Activated T-helper 9 cell treated with anti-CD3 and anti-CD28 coated beads, Interleukin-2, amount 50 U/mL, for 16 hours (primary cell): ENCODE measurements around the gene PRR35.
A peak's percentile ranks its signal among the peaks of the same experiment; 100 is the strongest.

ENCODE experiments used
- DNase-seq: peaks from one replicate; pipeline ENCODE4 v3.0.0-alpha.2; 2020; ENCODE audit warnings: low read depth

PRR35 gene

DNA sequence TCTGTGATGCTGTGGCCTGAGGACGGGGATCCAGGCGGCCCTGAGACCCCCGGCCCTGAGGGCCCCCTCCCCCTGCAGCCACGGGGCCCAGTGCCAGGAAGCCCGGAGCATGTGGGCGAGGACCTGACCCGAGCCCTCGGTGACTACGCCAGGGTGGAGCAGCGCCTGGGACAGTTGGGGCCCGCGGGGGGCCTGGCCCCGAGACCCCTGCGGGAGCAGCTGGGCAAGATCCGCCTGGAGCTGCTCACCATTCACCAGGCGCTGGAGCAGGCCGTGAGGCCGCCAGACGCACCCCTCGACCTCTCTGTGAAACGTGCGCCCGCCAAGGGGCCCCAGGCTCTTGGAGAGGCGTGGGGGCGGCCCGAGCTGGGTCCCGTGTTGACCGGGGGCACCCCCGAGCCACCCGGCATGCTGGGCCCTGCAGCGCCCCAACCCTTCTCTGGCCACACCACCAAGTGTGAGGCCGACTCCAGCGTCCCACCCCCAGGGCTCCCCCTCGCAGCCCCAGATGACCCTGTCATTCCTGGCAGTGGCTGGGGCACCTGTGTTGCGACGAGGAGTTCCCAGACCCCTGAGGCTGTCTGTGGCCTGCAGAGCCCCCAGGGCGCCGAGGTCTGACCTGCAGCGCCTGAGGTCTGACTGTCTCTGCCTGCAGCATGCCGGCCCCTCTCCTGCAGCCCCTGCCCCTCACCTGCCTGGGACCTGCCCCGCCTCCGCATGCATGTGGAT, 4.7 kb downstream of the PRR35 start:
- DNase-seq: no peak

DNA sequence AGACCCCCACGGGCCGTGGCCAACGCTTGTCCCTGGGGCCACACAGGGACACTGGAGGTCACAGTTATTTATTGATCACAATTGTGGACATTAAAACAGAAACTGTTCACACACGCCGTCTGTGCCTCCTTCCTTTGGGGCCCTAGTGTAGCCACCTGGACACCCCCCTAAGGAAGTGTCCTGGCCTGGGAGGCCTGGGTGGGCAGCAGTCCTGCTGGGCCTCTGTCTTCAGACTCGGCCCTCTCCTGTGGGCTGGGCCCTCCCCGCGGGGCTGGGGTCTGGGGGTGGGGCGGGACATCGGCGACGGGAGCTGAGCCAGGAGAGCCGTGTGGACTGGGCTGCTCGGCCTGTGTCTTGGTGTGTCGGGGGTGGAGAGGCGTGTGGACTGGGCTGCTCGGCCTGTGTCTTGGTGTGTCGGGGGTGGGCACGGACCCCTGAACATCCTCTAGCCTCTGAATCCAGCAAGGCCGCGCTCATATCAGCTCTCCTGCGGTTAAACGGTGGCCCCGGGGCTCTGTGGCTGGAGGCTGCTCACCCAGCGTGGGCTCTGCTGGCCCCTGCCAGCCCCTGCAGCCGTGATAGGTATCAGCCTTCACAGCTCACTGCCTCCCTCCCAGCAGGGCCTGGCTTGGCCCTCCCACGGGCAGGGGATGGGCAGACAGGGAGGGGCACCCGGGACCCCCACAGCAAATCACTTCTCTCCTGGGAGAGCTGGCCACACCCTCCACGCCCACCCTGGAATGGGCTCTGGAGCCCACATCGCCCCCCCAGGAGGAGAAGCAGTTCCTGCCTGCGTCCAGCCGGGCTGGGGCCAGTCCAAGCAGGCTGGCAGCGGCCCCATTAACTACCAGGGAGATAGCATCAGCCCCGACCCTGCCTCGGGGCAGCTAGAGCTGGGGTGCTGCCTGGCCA, 5.5 kb downstream of the PRR35 start:
- no peak for DNase-seq

GRCh38 chr16:566475-567372, 6.5 kb downstream of the PRR35 start, which contains the start of gene NHLRC4:
Gene NHLRC4, plus strand, starts transcription at chr16:567005. Its CDS starts 1,043 bp downstream, at chr16:568048.
- peak; percentile 18 for DNase-seq

DNA sequence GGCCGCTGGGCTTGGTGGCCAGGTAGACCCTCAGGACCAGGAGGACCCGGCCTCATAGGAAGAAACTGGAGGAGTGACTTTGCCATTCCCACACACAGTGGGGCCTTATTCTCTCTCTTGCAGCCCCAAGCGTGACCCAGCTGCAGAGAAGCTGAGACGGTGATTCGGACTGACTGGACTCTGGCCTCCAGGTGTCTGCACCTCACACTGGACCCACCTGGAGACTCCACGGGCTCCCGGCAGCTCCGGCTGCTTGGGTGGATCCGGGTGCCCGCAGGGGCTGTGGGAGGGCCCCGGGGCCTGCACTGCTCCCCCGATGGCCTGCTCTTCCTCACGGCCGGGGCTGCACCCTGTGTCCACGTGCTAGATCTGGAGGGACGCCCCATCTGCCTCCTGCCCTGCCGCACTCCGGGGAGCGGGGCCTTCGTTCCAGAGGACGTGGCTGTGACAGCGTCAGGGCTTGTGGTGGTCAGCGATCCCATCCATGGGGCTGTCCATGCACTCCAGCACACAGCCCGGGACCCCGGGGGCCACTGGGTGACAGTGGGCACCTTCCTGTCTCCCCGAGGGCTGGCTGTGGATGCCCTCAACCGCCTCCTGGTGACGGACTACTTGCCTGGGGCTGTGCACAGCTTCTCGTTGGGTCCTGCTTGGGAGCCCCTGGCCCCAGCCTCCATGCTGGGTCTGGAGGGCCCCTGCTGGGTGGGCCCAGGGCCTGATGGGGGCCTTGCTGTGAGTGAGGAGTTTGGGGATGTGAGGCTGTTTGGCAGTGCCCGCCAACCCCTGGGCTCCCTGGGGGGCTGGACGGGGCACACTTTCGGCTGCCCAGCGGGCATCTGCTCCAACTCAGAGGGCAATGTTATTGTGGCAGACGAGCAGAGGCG, 7.4 kb downstream of the PRR35 start:
- DNase-seq: no peak

DNA sequence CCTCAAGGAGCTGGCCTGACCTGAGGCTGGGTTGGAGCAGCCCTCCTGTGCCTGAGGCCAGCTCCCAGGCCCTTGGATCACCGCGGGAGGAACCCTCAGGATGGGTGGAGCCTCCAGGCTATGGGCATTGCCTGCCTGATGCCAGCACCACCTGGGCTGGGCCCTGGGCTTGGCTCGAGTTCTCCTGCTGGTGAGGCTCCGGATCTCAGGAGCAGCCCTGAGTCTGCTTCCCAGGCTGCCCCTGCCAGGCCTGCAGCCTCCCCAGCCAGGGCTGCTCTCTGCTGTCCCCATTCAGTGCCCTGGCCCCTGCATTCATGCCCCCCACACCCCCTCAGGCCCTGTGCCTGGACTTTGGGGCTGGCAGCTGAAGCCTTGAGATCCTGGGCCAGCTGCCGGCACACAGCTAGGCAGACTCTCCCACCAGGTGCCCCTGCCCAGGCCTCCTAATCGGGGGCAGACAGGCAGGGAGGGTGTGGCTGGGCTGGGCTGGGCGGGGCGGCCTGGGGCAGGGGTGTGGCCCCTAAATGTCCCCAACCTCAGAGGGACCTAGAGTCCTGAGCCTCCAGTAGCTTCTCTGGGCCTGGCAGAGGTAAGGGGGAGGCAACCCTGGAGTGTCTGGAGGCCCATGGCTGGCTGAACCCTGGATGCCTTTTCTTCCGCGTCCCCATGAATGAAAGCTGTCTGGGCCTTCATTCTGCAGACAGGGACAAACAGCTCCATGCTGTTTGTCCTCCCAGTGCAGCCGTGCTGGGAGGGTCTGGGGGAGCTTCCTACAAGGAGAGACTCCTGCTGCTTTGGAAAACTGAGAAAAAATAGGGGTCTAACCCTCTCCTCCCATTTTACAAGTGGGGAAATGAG, 8.4 kb downstream of the PRR35 start:
- no peak for DNase-seq

DNA sequence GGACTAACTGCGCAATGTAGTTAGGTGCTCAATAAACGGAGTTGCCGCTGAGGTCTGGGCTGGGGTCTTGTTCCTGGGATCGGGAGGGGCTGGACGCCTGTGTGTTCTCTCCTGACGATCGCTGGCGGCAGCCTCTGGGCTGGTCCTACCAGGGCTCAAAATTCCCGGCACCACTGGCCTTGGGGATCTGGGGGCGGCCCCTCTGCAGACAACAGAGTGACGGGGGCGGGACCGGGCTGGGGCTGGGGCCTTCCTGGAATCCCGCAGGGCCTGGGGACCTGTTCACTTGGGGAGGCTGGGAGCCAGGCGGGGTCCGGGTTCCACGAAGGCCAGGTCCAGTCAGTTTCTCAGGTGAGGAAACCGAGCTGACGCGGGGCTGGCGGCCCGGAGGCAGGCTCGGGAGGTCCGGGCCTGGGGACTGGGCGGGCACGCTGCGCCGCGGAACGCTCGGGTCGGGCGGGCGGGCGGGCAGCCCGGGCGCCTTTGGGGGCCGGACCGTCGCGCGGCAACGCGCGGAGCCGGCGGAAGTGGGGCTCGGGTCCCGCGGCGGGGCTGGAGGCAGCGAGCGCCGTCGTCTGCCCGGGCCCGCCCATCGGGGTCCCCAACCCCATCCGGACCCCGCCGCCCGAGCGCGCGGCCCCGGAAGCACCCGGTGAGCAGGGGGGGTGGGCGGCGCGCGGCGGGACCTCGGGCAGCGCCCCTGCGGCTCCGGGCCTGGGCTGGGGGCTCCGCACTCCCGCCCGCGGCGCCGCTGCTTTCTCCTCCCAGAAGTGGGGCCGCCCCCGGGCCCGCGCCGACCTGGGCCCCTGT, 9.5 kb downstream of the PRR35 start, which contains the start of gene PIGQ:
Gene PIGQ, plus strand, starts transcription at position 524 of the 810 bp plus-strand sequence. CDS start 4,107 bp downstream, outside the sequence.
- peak; percentile 52 for DNase-seq

DNA sequence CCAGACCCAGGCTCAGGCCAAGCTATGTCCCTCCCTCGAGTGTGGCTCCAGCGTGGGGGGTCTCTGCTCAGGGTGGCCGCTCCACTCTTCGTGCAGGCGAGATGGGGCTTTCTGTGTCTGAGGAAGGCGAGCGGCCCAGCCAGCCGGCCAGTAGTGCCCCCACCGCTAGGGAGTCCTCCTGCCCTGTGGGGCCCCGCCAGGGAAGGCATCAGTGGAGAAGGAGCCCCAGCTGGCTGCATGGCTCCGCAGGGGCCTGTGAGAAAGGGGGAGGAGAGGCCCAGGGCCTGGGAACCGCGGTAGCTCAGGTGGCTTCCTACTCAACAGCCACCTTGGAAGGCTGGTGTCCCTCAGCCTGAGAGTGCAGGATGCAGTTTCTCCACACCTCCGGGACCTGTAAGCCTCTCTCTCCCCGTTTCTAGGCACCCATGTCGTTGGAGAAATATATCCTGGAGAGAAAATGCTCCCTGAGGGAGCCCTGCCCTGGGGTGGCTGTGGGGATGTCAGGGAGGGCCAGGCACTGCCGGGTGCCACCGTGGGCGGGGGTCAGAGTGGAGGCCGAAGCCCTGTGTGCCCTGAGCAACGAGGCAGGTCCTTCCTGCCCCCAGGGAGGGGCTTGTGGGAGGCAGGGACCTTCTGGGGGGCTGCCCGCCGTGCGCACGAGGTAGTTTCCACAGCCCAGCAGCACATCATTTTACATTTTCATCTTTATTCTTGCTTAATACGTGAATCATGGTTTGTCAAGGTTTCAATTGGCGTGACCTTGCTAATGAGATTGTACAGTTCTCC, 12.9 kb downstream of the PRR35 start:
- DNase-seq: no peak

GRCh38 chr16:574021-574760, 14.0 kb downstream of the PRR35 start:
- no peak for DNase-seq

DNA sequence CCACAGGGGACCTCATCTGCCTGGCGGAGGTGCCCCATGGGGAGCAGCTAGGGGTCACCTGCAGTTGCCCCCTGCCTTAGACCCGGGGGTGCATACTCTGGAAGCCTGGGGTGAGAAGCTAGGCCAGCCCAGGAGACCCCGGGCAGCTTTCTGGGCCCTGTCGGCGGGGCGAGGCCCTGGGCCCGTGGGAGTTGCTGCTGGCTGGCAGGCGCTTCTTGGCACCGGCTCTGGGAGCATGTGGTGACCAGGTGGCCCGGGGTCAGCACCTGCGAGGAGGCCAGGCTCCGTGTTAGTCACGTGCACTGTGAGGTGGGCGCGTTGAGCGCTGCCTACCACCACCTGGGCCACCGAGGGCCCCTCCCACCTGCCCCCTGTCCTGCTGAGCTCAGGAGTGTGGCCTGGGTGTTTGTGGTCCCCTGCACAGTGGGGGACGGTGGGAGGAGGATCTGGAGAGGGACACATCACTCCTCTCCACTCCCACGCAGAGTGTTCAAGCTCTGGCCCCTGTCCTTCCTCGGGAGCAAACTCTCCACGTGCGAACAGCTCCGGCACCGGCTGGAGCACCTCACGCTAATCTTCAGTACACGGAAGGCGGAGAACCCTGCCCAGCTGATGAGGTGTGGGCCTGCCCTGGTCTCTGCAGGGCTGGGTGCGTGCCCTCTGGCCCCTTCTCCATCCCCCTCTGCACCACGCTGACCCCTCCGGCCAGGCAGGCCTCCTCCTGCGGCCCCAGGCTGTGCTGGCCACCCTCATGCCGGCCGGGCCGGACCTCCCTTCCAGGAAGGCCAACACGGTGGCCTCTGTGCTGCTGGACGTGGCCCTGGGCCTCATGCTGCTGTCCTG, 15.4 kb downstream of the PRR35 start:
- DNase-seq: no peak

GRCh38 chr16:576197-576822, 16.1 kb downstream of the PRR35 start:
- DNase-seq: no peak

GRCh38 chr16:576823-577201, 16.6 kb downstream of the PRR35 start:
- no peak for DNase-seq

GRCh38 chr16:577796-578195, 17.6 kb downstream of the PRR35 start:
- DNase-seq: no peak

GRCh38 chr16:578232-578869, 18.2 kb downstream of the PRR35 start:
- no peak for DNase-seq

DNA sequence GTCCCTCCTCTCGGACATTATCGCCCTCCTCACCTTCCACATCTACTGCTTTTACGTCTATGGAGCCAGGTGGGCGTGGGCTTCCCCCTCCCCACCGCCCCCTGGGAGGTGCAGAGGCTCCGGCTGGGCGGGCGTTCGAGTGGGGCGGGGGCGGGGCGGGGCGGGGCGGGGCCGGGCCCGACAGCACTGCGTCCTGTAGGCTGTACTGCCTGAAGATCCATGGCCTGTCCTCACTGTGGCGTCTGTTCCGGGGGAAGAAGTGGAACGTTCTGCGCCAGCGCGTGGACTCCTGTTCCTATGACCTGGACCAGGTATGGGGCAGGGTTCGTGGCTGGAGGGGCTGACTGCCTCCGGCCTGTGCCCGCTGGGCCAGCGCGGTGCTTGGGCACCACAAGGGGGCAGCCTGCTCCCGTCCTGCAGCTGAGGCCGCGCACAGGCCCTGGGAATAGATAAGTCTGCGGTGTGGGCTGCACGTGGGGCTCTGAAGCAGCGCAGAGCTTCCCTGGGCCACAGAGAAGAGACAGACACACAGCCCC, 18.7 kb downstream of the PRR35 start:
- peak; percentile 31 for DNase-seq
